ENCODE results near the gene FLG2. TPM values are rescaled to one million over a fixed set of nuclear protein-coding genes. Genes with fewer than 3 reads are reported as not detected.
"Not testable (repeated sequence)": the region's sequence is repeated elsewhere in the genome, so short reads cannot be mapped to it uniquely, and the experiment has no call there.

The FLG2 gene
- polyA plus RNA-seq, 1 donor = 0.06 TPM

- DNase-seq (ENCODE audit: low read depth) = not testable (repeated sequence)
These were observed 47.6 kb downstream of the FLG2 start for GRCh38 chr1:152312169-152312568.

- no peak for DNase-seq (ENCODE audit: low read depth)
These were observed 49.9 kb downstream of the FLG2 start for GRCh38 chr1:152309955-152310354.

- not testable (repeated sequence) for DNase-seq (ENCODE audit: low read depth)
These were observed 50.4 kb downstream of the FLG2 start for GRCh38 chr1:152309320-152309901.

- not testable (repeated sequence) for DNase-seq (ENCODE audit: low read depth)
These were observed 51.0 kb downstream of the FLG2 start for GRCh38 chr1:152308758-152309157.

- DNase-seq (ENCODE audit: low read depth) = not testable (repeated sequence)
These were observed 51.8 kb downstream of the FLG2 start for GRCh38 chr1:152307970-152308369.

GRCh38 chr1:152306123-152306522 is 53.7 kb downstream of the FLG2 start:
- not testable (repeated sequence) for DNase-seq (ENCODE audit: low read depth)

GRCh38 chr1:152304773-152305172 is 55.0 kb downstream of the FLG2 start:
- DNase-seq (ENCODE audit: low read depth) = not testable (repeated sequence)

GRCh38 chr1:152303139-152303872 is 56.5 kb downstream of the FLG2 start:
- not testable (repeated sequence) for DNase-seq (ENCODE audit: low read depth)

Other genes with a start within 250 kb of the FLG2 start
- gene TCHH, start 244.6 kb downstream of the FLG2 start, polyA plus RNA-seq (ENCODE audit: insufficient read length) = 0.03 TPM
- not detected for gene RPTN, start 200.8 kb downstream of the FLG2 start, polyA plus RNA-seq (ENCODE audit: insufficient read length)
- 0.03 TPM for gene HRNR, start 135.8 kb downstream of the FLG2 start, polyA plus RNA-seq (ENCODE audit: insufficient read length)
- 0.58 TPM for gene FLG, start 34.8 kb downstream of the FLG2 start, polyA plus RNA-seq (ENCODE audit: insufficient read length)
- gene CRNN, start 54.3 kb upstream of the FLG2 start, polyA plus RNA-seq (ENCODE audit: insufficient read length) = not detected
- gene LCE5A, start 150.8 kb upstream of the FLG2 start, polyA plus RNA-seq (ENCODE audit: insufficient read length) = not detected
- not detected for gene CRCT1, start 154.5 kb upstream of the FLG2 start, polyA plus RNA-seq (ENCODE audit: insufficient read length)
- gene LCE3E, start 206.8 kb upstream of the FLG2 start, polyA plus RNA-seq (ENCODE audit: insufficient read length) = not detected
- not detected for gene LCE3D, start 220.5 kb upstream of the FLG2 start, polyA plus RNA-seq (ENCODE audit: insufficient read length)
- not detected for gene LCE3C, start 240.2 kb upstream of the FLG2 start, polyA plus RNA-seq (ENCODE audit: insufficient read length)

Data from forelimb muscle (tissue), 1 donor.